ENCODE results near the gene DNAJB12.
"Not testable (repeated sequence)": the region's sequence is repeated elsewhere in the genome, so short reads cannot be mapped to it uniquely, and the experiment has no call there.

Gene DNAJB12

GRCh38 chr10:72354356-72355213 is at the start of gene DNAJB12:
Gene DNAJB12, minus strand, starts transcription at chr10:72354919. Its CDS starts 22 bp downstream, at chr10:72354897.
- H3K27ac ChIP-seq, result peak within 1 kb of the TSS; percentile 94
- TF ChIP-seq CTCF (conservative IDR thresholded peaks at IDR 0.05), result no peak

- not testable (repeated sequence) for H3K27ac ChIP-seq
These were observed 40.9 kb upstream of the DNAJB12 start for GRCh38 chr10:72395581-72395980.

GRCh38 chr10:72392571-72392970 is 37.9 kb upstream of the DNAJB12 start:
- H3K27ac ChIP-seq, result no peak overlapping the region
- TF ChIP-seq CTCF (conservative IDR thresholded peaks at IDR 0.05), result no peak

GRCh38 chr10:72390764-72391163 is 36.0 kb upstream of the DNAJB12 start:
- TF ChIP-seq CTCF (conservative IDR thresholded peaks at IDR 0.05), result no peak
- H3K27ac ChIP-seq, result no peak overlapping the region

- no peak overlapping the region for H3K27ac ChIP-seq
- TF ChIP-seq CTCF (conservative IDR thresholded peaks at IDR 0.05), result no peak
These were observed 35.0 kb upstream of the DNAJB12 start for GRCh38 chr10:72389716-72390115.

GRCh38 chr10:72389014-72389413 is 34.3 kb upstream of the DNAJB12 start:
- H3K27ac ChIP-seq, result no peak overlapping the region
- no peak for TF ChIP-seq CTCF (conservative IDR thresholded peaks at IDR 0.05)

- TF ChIP-seq CTCF (conservative IDR thresholded peaks at IDR 0.05), result no peak
These were observed 33.3 kb upstream of the DNAJB12 start for GRCh38 chr10:72388062-72388461.

GRCh38 chr10:72386916-72387586 is 32.3 kb upstream of the DNAJB12 start:
- H3K27ac ChIP-seq, result no peak overlapping the region

More at GRCh38 chr10:72388062-72388461, 33.3 kb upstream of the DNAJB12 start:
- H3K27ac ChIP-seq, result no peak overlapping the region

More at GRCh38 chr10:72386916-72387586, 32.3 kb upstream of the DNAJB12 start:
- no peak for TF ChIP-seq CTCF (conservative IDR thresholded peaks at IDR 0.05)
